ENCODE results near the gene ABHD3. TPM values are rescaled to one million over a fixed set of nuclear protein-coding genes. Genes with fewer than 3 reads are reported as not detected.
A peak's percentile ranks its signal among the peaks of the same experiment; 100 is the strongest.
"Not testable (repeated sequence)": the region's sequence is repeated elsewhere in the genome, so short reads cannot be mapped to it uniquely, and the experiment has no call there.

ABHD3 gene
- total and polyA plus RNA-seq, 7 experiments from 2014 or later = 21.9 to 53.1 (median 39.6) TPM

DNA sequence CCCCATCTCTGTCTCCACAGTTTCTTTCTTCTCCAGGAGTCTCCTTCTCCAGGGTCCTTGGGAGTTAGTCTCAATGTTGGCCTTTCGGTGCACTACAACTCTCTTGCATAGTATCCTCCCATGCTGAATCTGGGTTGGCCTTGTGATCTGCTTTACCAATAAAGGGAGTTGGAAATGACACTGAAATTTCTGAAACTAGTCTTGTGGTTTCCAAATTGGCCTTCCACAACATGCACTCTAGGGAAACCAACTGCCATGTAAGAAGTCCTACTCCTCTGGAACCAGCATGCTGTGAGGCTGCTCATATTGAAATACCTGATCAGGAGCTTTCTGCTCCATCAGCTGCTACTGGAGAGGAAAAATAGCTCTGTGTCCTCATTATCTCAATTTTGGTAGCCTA is 9.9 kb upstream of the ABHD3 start:
- no peaks in the 10 kb centered on the region for H3K9me3 ChIP-seq (ENCODE audit: control insufficient read depth in 2 of 3, low read length in 3 of 3)
- H3K36me3 ChIP-seq (ENCODE audit: control insufficient read depth in 2 of 3, insufficient read depth in 3 of 3, low read length in 3 of 3) = no peaks in the 10 kb centered on the region
- Mint-ChIP-seq H3K27ac (no peak overlapping the region), H3K9me3 (peaks cover 0 to 26% (median 11%) of the 10 kb centered on the region in 11 donors), H3K4me3 (no peak overlapping the region), H3K4me1 (peaks cover 0 to 8% (median 4%) of the 10 kb centered on the region in 7 donors), H3K27me3 (peaks cover 0 to 16% (median 0%) of the 10 kb centered on the region in 5 donors), H3K36me3 (peaks cover 0 to 8% (median 6%) of the 10 kb centered on the region in 5 donors)
- intact Hi-C loops (cut with micrococcal nuclease) = no loop called here
- ChIA-PET POLR2A (interaction anchor here (0.7 kb wide), 1 partner anchor 110 kb away, joined by 4 read pairs; no protein-coding TSS in a partner anchor), CTCF (no interaction called here)
- no peaks in the 10 kb centered on the region for H3K27me3 ChIP-seq (ENCODE audit: control insufficient read depth in 2 of 2, insufficient read depth in 2 of 2, low read length in 2 of 2)
- no peaks in the 10 kb centered on the region for H3K4me1 ChIP-seq (ENCODE audit: control insufficient read depth in 2 of 2, insufficient read depth in 2 of 2, low read length in 2 of 2)
- H3K27ac ChIP-seq (ENCODE audit: low read depth, low read length) = no peak overlapping the region
- no peak for ATAC-seq
- H3K4me3 ChIP-seq (ENCODE audit: low read length) = no peak overlapping the region
- DNase-seq = no peak

DNA sequence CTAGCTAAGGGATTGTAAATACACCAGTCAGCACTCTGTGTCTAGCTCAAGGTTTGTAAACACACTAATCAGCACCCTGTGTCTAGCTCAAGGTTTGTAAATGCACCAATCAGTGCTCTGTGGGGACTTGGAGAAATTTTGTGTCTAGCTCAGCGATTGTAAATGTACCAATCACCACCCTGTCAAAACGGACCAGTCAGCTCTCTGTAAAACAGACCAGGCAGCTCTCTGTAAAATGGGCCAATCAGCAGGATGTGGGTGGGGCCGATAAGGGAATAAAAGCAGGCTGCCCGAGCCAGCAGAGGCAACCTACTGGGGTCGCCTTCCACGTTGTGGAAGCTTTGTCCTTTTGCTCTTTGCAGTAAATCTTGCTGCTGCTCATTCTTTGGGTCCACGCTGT is 2.6 kb upstream of the ABHD3 start:
- H3K36me3 ChIP-seq (ENCODE audit: control insufficient read depth in 2 of 3, insufficient read depth in 3 of 3, low read length in 3 of 3); H3K27me3 Mint-ChIP-seq; H3K27ac ChIP-seq (ENCODE audit: low read depth, low read length); CTCF ChIA-PET; DNase-seq; H3K36me3 Mint-ChIP-seq; H3K9me3 ChIP-seq (ENCODE audit: control insufficient read depth in 2 of 3, low read length in 3 of 3); POLR2A ChIA-PET; H3K9me3 Mint-ChIP-seq; H3K4me3 ChIP-seq (ENCODE audit: low read length); ATAC-seq; H3K27me3 ChIP-seq (ENCODE audit: control insufficient read depth in 2 of 2, insufficient read depth in 2 of 2, low read length in 2 of 2): not testable (repeated sequence)
- intact Hi-C loops (cut with micrococcal nuclease) = loop anchor here (1.0 to 10.0 kb wide), 3 partner anchors 52 to 108 kb away; no protein-coding TSS in a partner anchor
- peak overlapping the region in 1 of 9 donors; percentile 12 for H3K27ac Mint-ChIP-seq
- peaks cover 10 to 20% of the 10 kb centered on the region in 2 donors for H3K4me1 ChIP-seq (ENCODE audit: control insufficient read depth in 2 of 2, insufficient read depth in 2 of 2, low read length in 2 of 2)
- peaks cover 12 to 48% (median 37%) of the 10 kb centered on the region in 7 donors for H3K4me1 Mint-ChIP-seq
- peak overlapping the region in 2 of 10 donors; percentile 25 to 50 for H3K4me3 Mint-ChIP-seq

DNA sequence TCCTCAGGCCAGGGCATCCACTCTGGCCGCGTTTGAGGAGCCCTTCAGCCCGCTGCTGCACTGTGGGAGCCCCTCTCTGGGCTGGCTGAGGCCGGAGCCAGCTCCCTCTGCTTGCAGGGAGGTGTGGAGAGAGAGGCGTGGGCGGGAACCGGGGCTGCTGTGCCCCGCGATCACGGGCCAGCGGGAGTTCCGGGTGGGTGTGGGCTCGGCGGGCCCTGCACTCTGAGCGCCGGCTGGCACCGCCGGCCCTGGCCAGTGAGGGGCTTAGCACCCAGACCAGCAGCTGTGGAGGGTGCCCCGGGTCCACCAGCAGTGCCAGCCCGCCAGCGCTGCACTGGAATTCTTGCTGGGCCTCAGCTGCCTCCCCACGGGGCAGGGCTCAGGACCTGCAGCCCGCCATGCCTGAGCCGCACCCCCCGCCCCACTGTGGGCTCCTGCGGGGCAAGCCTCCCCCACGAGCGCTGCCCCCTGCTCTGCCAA is 1.9 kb upstream of the ABHD3 start:
- Mint-ChIP-seq H3K36me3 (peaks cover 0 to 4% (median 2%) of the 10 kb centered on the region in 5 donors), H3K27ac (no peak overlapping the region), H3K9me3 (peaks cover 0 to 1% (median 0%) of the 10 kb centered on the region in 11 donors), H3K27me3 (no peaks in the 10 kb centered on the region), H3K4me3 (no peak overlapping the region), H3K4me1 (peaks cover 12 to 51% (median 37%) of the 10 kb centered on the region in 7 donors)
- H3K9me3 ChIP-seq (ENCODE audit: control insufficient read depth in 2 of 3, low read length in 3 of 3) = no peaks in the 10 kb centered on the region
- H3K36me3 ChIP-seq (ENCODE audit: control insufficient read depth in 2 of 3, insufficient read depth in 3 of 3, low read length in 3 of 3) = no peaks in the 10 kb centered on the region
- intact Hi-C loops (cut with micrococcal nuclease) = loop anchor here in 1 of 2 donors (10.0 kb wide), 2 partner anchors 52 to 108 kb away; no protein-coding TSS in a partner anchor
- ChIA-PET CTCF (no interaction called here), POLR2A (interaction anchor here (0.9 kb wide), 1 partner anchor 40 kb away, joined by 3 read pairs; no protein-coding TSS in a partner anchor)
- ATAC-seq = no peak
- peaks cover 10 to 21% of the 10 kb centered on the region in 2 donors for H3K4me1 ChIP-seq (ENCODE audit: control insufficient read depth in 2 of 2, insufficient read depth in 2 of 2, low read length in 2 of 2)
- no peak overlapping the region for H3K4me3 ChIP-seq (ENCODE audit: low read length)
- H3K27ac ChIP-seq (ENCODE audit: low read depth, low read length) = no peak overlapping the region
- DNase-seq = no peak
- no peaks in the 10 kb centered on the region for H3K27me3 ChIP-seq (ENCODE audit: control insufficient read depth in 2 of 2, insufficient read depth in 2 of 2, low read length in 2 of 2)

DNA sequence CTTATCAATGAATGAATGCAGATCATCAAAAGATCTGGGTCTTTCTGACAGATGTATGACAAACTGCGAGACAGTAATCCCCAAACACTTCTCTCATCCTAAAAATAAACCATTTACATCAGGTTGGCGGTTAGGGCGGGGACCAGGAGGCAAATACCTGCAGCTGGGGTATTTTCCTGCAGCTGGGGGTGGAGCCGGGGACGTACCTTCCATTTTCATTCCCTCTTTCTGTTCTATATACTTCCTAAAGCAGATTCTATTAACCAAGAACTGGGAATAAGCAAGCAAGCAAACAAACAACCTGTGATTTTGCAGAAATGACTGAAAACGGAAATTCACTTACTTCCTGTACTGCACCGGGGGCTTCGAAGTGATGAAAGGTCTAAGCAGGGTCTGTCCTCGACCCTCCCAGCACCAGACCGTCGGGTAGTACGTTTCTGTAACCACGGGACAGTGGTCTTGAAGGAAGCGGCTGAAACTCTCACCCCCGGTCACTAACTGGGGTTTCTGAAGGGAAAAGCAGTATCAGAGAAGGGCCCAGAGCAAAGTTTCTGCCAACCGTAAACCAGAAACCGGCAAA is 1.2 kb downstream of the ABHD3 start:
- H3K27me3 Mint-ChIP-seq = no peaks in the 10 kb centered on the region
- intact Hi-C loops (cut with micrococcal nuclease) = loop anchor here (5.0 to 10.0 kb wide), 3 partner anchors 49 to 149 kb away; no protein-coding TSS in a partner anchor
- Histone ChIP-seq H3K9me3 (ENCODE audit: control insufficient read depth in 2 of 3, low read length in 3 of 3) (no peaks in the 10 kb centered on the region), H3K4me1 (ENCODE audit: control insufficient read depth in 2 of 2, insufficient read depth in 2 of 2, low read length in 2 of 2) (peaks cover 10 to 21% of the 10 kb centered on the region in 2 donors), H3K4me3 (ENCODE audit: low read length) (peak overlapping the region; percentile 83), H3K36me3 (ENCODE audit: control insufficient read depth in 2 of 3, insufficient read depth in 3 of 3, low read length in 3 of 3) (peaks cover 0 to 7% (median 0%) of the 10 kb centered on the region in 3 experiments), H3K27ac (ENCODE audit: low read depth, low read length) (peak overlapping the region; percentile 93), H3K27me3 (ENCODE audit: control insufficient read depth in 2 of 2, insufficient read depth in 2 of 2, low read length in 2 of 2) (no peaks in the 10 kb centered on the region)
- ATAC-seq (no peak), DNase-seq (peak in 4 of 9 donors; percentile 2 to 57 (median 17))
- POLR2A ChIA-PET = interaction anchor here (0.6 to 3.1 kb wide), 7 partner anchors 11 to 103 kb away, joined by 3 to 28 read pairs (median 3); partner anchors contain the start of genes ESCO1, MIB1 and SNRPD1
- H3K4me3 Mint-ChIP-seq = peak overlapping the region; percentile 91 to 99 (median 97)
- peaks cover 0 to 1% (median 0%) of the 10 kb centered on the region in 11 donors for H3K9me3 Mint-ChIP-seq
- H3K4me1 Mint-ChIP-seq = peaks cover 16 to 44% (median 30%) of the 10 kb centered on the region in 7 donors
- peak overlapping the region; percentile 87 to 97 (median 94) for H3K27ac Mint-ChIP-seq
- peaks cover 0 to 15% (median 10%) of the 10 kb centered on the region in 5 donors for H3K36me3 Mint-ChIP-seq
- CTCF ChIA-PET = interaction anchor here (1.0 kb wide), 2 partner anchors 40 to 91 kb away, joined by 3 read pairs; partner anchors contain the start of gene SNRPD1

DNA sequence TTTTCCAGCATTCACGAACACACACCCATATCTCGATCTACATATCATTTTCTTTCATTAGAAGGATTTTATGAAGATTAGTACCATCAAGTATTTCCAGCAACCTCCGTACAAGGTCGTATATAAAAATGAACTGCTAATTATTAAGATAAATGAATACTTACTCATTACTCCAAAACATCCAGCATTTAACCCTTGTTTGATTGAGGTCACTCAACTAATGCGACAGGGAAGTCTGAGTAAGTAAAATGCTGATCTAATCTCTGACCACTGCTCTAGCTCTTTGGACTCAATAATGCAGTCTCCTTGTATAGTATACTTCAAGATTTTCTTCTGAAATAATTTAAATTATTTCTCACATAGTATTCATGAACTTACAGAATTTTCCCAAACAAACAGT is 2.0 kb downstream of the ABHD3 start:
- Histone ChIP-seq H3K36me3 (ENCODE audit: control insufficient read depth in 2 of 3, insufficient read depth in 3 of 3, low read length in 3 of 3) (peaks cover 0 to 7% (median 0%) of the 10 kb centered on the region in 3 experiments), H3K4me3 (ENCODE audit: low read length) (no peak overlapping the region), H3K9me3 (ENCODE audit: control insufficient read depth in 2 of 3, low read length in 3 of 3) (no peaks in the 10 kb centered on the region), H3K27ac (ENCODE audit: low read depth, low read length) (no peak overlapping the region), H3K4me1 (ENCODE audit: control insufficient read depth in 2 of 2, insufficient read depth in 2 of 2, low read length in 2 of 2) (peaks cover 10 to 21% of the 10 kb centered on the region in 2 donors), H3K27me3 (ENCODE audit: control insufficient read depth in 2 of 2, insufficient read depth in 2 of 2, low read length in 2 of 2) (no peaks in the 10 kb centered on the region)
- H3K36me3 Mint-ChIP-seq = peaks cover 0 to 20% (median 10%) of the 10 kb centered on the region in 5 donors
- no peaks in the 10 kb centered on the region for H3K27me3 Mint-ChIP-seq
- no peak for ATAC-seq
- H3K4me3 Mint-ChIP-seq = peak overlapping the region; percentile 91 to 99 (median 97)
- no peak for DNase-seq
- ChIA-PET CTCF (interaction anchor here (1.0 kb wide), 1 partner anchor 90 kb away, joined by 3 read pairs; the partner anchor contains the start of gene SNRPD1), POLR2A (interaction anchor here (1.0 to 3.1 kb wide), 3 partner anchors 20 to 102 kb away, joined by 3 to 28 read pairs (median 14); partner anchors contain the start of genes ESCO1 and SNRPD1)
- intact Hi-C loops (cut with micrococcal nuclease) = loop anchor here (5.0 to 10.0 kb wide), 3 partner anchors 48 to 150 kb away; no protein-coding TSS in a partner anchor
- peak overlapping the region in 6 of 9 donors; percentile 18 to 97 (median 92) for H3K27ac Mint-ChIP-seq
- peaks cover 0 to 1% (median 0%) of the 10 kb centered on the region in 11 donors for H3K9me3 Mint-ChIP-seq
- H3K4me1 Mint-ChIP-seq = peaks cover 16 to 44% (median 30%) of the 10 kb centered on the region in 7 donors

DNA sequence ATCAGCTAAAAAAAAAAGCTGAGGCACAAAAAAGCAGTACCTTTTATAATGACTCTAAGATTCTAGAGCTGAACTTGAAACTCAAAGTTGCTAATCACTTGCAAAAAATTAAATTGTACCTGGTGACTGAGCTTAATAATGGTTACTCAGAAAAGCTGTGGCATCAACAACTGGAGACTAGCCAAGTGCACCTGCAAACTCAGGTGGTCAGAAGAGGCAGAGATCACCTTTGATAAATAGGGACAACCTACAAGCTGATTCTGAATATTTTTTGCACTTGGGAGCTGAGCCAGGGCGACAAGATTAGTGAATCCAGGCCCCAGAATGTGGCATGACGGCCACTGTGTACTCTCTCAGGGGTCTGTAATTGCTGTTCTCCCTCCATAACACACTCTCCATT is 3.0 kb downstream of the ABHD3 start:
- H3K4me1 Mint-ChIP-seq = peaks cover 16 to 40% (median 29%) of the 10 kb centered on the region in 7 donors
- ChIA-PET CTCF (interaction anchor here (0.7 to 1.1 kb wide), 3 partner anchors 16 to 119 kb away, joined by 3 to 4 read pairs (median 3); no protein-coding TSS in a partner anchor), POLR2A (interaction anchor here (0.6 to 1.1 kb wide), 3 partner anchors 39 to 107 kb away, joined by 3 to 4 read pairs (median 3); partner anchors contain the start of genes ESCO1 and MIB1)
- H3K27me3 Mint-ChIP-seq = no peaks in the 10 kb centered on the region
- ATAC-seq (no peak), DNase-seq (no peak)
- peak overlapping the region in 3 of 9 donors; percentile 9 to 93 (median 31) for H3K27ac Mint-ChIP-seq
- H3K36me3 Mint-ChIP-seq = peaks cover 0 to 22% (median 10%) of the 10 kb centered on the region in 5 donors
- intact Hi-C loops (cut with micrococcal nuclease) = loop anchor here (5.0 to 10.0 kb wide), 3 partner anchors 47 to 151 kb away; no protein-coding TSS in a partner anchor
- H3K4me3 Mint-ChIP-seq = peak overlapping the region in 1 of 10 donors; percentile 38
- H3K4me1 ChIP-seq (ENCODE audit: control insufficient read depth in 2 of 2, insufficient read depth in 2 of 2, low read length in 2 of 2) = peaks cover 10 to 21% of the 10 kb centered on the region in 2 donors
- no peak overlapping the region for H3K4me3 ChIP-seq (ENCODE audit: low read length)
- H3K27me3 ChIP-seq (ENCODE audit: control insufficient read depth in 2 of 2, insufficient read depth in 2 of 2, low read length in 2 of 2) = no peaks in the 10 kb centered on the region
- H3K9me3 Mint-ChIP-seq = peaks cover 0 to 1% (median 0%) of the 10 kb centered on the region in 11 donors
- no peak overlapping the region for H3K27ac ChIP-seq (ENCODE audit: low read depth, low read length)
- peaks cover 0 to 7% (median 0%) of the 10 kb centered on the region in 3 experiments for H3K36me3 ChIP-seq (ENCODE audit: control insufficient read depth in 2 of 3, insufficient read depth in 3 of 3, low read length in 3 of 3)
- no peaks in the 10 kb centered on the region for H3K9me3 ChIP-seq (ENCODE audit: control insufficient read depth in 2 of 3, low read length in 3 of 3)
